HAP-1 (cell line): ENCODE data around the gene BRD9.
"Not testable (repeated sequence)": the region's sequence is repeated elsewhere in the genome, so short reads cannot be mapped to it uniquely, and the experiment has no call there.

ENCODE experiments used
- DNase-seq, 2 experiments: peaks; one replicate each; pipeline ENCODE4 v3.0.0-alpha.2; 2016 to 2020; ENCODE audit warnings: low spot score in 2 of 2
- H3K27me3 ChIP-seq: fragments of 250-450 bp; sonication (Bioruptor Pico); 2 replicates; pipeline ENCODE4 v1.5.1; 2020; ENCODE audit warnings: low read depth, mild to moderate bottlenecking, moderate library complexity
- H3K36me3 ChIP-seq: fragments of 250-450 bp; sonication (Bioruptor Pico); replicated peaks from 2 replicates; pipeline ENCODE4 v1.5.1; 2020; ENCODE audit warnings: mild to moderate bottlenecking
- H3K4me1 ChIP-seq: fragments of 250-450 bp; sonication (Bioruptor Pico); 2 replicates; pipeline ENCODE4 v1.5.1; 2020; ENCODE audit warnings: mild to moderate bottlenecking
- H3K4me3 ChIP-seq: fragments of 250-450 bp; sonication (Bioruptor Pico); 2 replicates; pipeline ENCODE4 v1.5.1; 2020; ENCODE audit warnings: mild to moderate bottlenecking, moderate library complexity
- H3K9me3 ChIP-seq: fragments of 250-450 bp; sonication (Bioruptor Pico); 2 replicates; pipeline ENCODE4 v1.5.1; 2020; ENCODE audit warnings: mild to moderate bottlenecking, moderate library complexity
- in situ Hi-C: fragments of 300-500 bp; cut with MboI; formaldehyde crosslinking; loops from 3 replicates; pipeline ENCODE4 v1.14.3; 2020; ENCODE audit warnings: low sequenced_read_pairs, inconsistent platforms, mixed read lengths

BRD9 gene

GRCh38 chr5:931570-932145 is 39.1 kb upstream of the BRD9 start:
- in situ Hi-C loops, result loop anchor here (25.0 kb wide), 2 partner anchors 231 to 706 kb away; no protein-coding TSS in a partner anchor
- no peaks in the 10 kb centered on the region; the same call in 1 of the 2 replicates for H3K9me3 ChIP-seq
- no peak overlapping the region for H3K4me3 ChIP-seq
- H3K27me3 ChIP-seq, result no peaks in the 10 kb centered on the region
- no peaks in the 10 kb centered on the region for H3K4me1 ChIP-seq
- H3K36me3 ChIP-seq, result no peaks in the 10 kb centered on the region
- DNase-seq, result no peak

- Histone ChIP-seq H3K4me3 (no peak overlapping the region), H3K4me1 (no peaks in the 10 kb centered on the region), H3K27me3 (no peaks in the 10 kb centered on the region), H3K9me3 (no peaks in the 10 kb centered on the region; the same call in 1 of the 2 replicates), H3K36me3 (no peaks in the 10 kb centered on the region)
- no peak for DNase-seq
- in situ Hi-C loops, result loop anchor here (25.0 kb wide), 2 partner anchors 231 to 706 kb away; no protein-coding TSS in a partner anchor
Measured at GRCh38 chr5:930866-931265, 38.3 kb upstream of the BRD9 start.

- no peak overlapping the region for H3K4me3 ChIP-seq
- in situ Hi-C loops, result loop anchor here (25.0 kb wide), 2 partner anchors 233 to 708 kb away; no protein-coding TSS in a partner anchor
- no peaks in the 10 kb centered on the region for H3K4me1 ChIP-seq
- no peak for DNase-seq
- no peaks in the 10 kb centered on the region for H3K36me3 ChIP-seq
- no peaks in the 10 kb centered on the region for H3K27me3 ChIP-seq
- H3K9me3 ChIP-seq, result no peaks in the 10 kb centered on the region; the same call in 1 of the 2 replicates
Measured at GRCh38 chr5:929596-929995, 37.0 kb upstream of the BRD9 start.

GRCh38 chr5:929182-929581 is 36.6 kb upstream of the BRD9 start:
- not testable (repeated sequence) for DNase-seq, H3K4me3 ChIP-seq, H3K9me3 ChIP-seq, H3K36me3 ChIP-seq, H3K27me3 ChIP-seq, H3K4me1 ChIP-seq
- in situ Hi-C loops, result loop anchor here (25.0 kb wide), 2 partner anchors 233 to 708 kb away; no protein-coding TSS in a partner anchor

- Histone ChIP-seq H3K9me3 (no peaks in the 10 kb centered on the region), H3K4me1 (no peaks in the 10 kb centered on the region), H3K27me3 (no peaks in the 10 kb centered on the region), H3K36me3 (no peaks in the 10 kb centered on the region), H3K4me3 (no peak overlapping the region)
- in situ Hi-C loops, result loop anchor here (25.0 kb wide), 2 partner anchors 235 to 710 kb away; no protein-coding TSS in a partner anchor
- no peak for DNase-seq
Measured at GRCh38 chr5:927172-928015, 34.8 kb upstream of the BRD9 start.

GRCh38 chr5:926417-927171 is 34.0 kb upstream of the BRD9 start:
- in situ Hi-C loops, result loop anchor here (25.0 kb wide), 2 partner anchors 236 to 711 kb away; no protein-coding TSS in a partner anchor
- no peak overlapping the region for H3K4me3 ChIP-seq

GRCh38 chr5:923281-923873 is 30.8 kb upstream of the BRD9 start:
- H3K4me1 ChIP-seq, result peaks cover 14% of the 10 kb centered on the region
- H3K4me3 ChIP-seq, result no peak overlapping the region
- H3K9me3 ChIP-seq, result no peaks in the 10 kb centered on the region
- DNase-seq, result peak; percentile 38 to 89
- in situ Hi-C loops, result no loop called here
- H3K27me3 ChIP-seq, result no peaks in the 10 kb centered on the region
- peaks cover 8% of the 10 kb centered on the region for H3K36me3 ChIP-seq

More at GRCh38 chr5:926417-927171, 34.0 kb upstream of the BRD9 start:
- Histone ChIP-seq H3K4me1 (no peaks in the 10 kb centered on the region), H3K27me3 (no peaks in the 10 kb centered on the region), H3K9me3 (no peaks in the 10 kb centered on the region), H3K36me3 (no peaks in the 10 kb centered on the region)
- no peak for DNase-seq

- in situ Hi-C loops, result no loop called here
Measured at GRCh38 chr5:922436-923280, 30.1 kb upstream of the BRD9 start.

GRCh38 chr5:921456-922435 is 29.1 kb upstream of the BRD9 start:
- peaks cover 14% of the 10 kb centered on the region for H3K4me1 ChIP-seq
- H3K27me3 ChIP-seq, result no peaks in the 10 kb centered on the region
- peaks cover 22% of the 10 kb centered on the region for H3K36me3 ChIP-seq
- no peak overlapping the region for H3K4me3 ChIP-seq
- no peak for DNase-seq
- H3K9me3 ChIP-seq, result no peaks in the 10 kb centered on the region
- in situ Hi-C loops, result no loop called here

More at GRCh38 chr5:922436-923280, 30.1 kb upstream of the BRD9 start:
- Histone ChIP-seq H3K27me3 (no peaks in the 10 kb centered on the region), H3K4me3 (no peak overlapping the region), H3K9me3 (no peaks in the 10 kb centered on the region), H3K36me3 (peaks cover 12% of the 10 kb centered on the region), H3K4me1 (peaks cover 14% of the 10 kb centered on the region)
- DNase-seq, result no peak

GRCh38 chr5:920321-920720 is 27.7 kb upstream of the BRD9 start:
- DNase-seq, result no peak
- Histone ChIP-seq H3K9me3 (no peaks in the 10 kb centered on the region), H3K4me1 (peaks cover 14% of the 10 kb centered on the region), H3K27me3 (no peaks in the 10 kb centered on the region), H3K36me3 (peaks cover 34% of the 10 kb centered on the region), H3K4me3 (no peak overlapping the region)
- in situ Hi-C loops, result no loop called here

GRCh38 chr5:919356-920000 is 26.9 kb upstream of the BRD9 start:
- no peak overlapping the region for H3K4me3 ChIP-seq
- DNase-seq, result peak in 1 of 2 experiments; percentile 79
- in situ Hi-C loops, result no loop called here
- no peaks in the 10 kb centered on the region for H3K27me3 ChIP-seq
- H3K9me3 ChIP-seq, result no peaks in the 10 kb centered on the region
- H3K4me1 ChIP-seq, result peaks cover 14% of the 10 kb centered on the region
- H3K36me3 ChIP-seq, result peaks cover 40% of the 10 kb centered on the region
